Natural killer cell treated with Interleukin-12 subunit alpha and Interleukin-12 subunit beta and Interleukin-15 and Interleukin-18, amount 100 ng/mL, for 72 hours (primary cell): ENCODE data around the gene UBE4B. TPM values are rescaled to one million over a fixed set of nuclear protein-coding genes. Genes with fewer than 3 reads are reported as not detected.

Source experiments
- ATAC-seq, 2 donors: fragments of 150-1000 bp; cut with Tn5 transposase in 1 of 2; sonication (Bioruptor Pico), chemical (Tn5 transposase) in 1 of 2; 2 replicates each; pipeline ENCODE4 v1.10.0; 2021
- DNase-seq: peaks from one replicate; pipeline ENCODE4 v3.0.0; 2022; ENCODE audit warnings: low spot score
- H3K27ac Mint-ChIP-seq, 2 donors: 1 replicate in 1 of 2; 2 replicates in 1 of 2; pipeline ENCODE4 v1.8.0; 2022; ENCODE audit warnings: mixed read lengths in 2 of 2, mild to moderate bottlenecking in 1 of 2, moderate library complexity in 1 of 2
- H3K27me3 Mint-ChIP-seq, 2 donors: 1 replicate in 1 of 2; 2 replicates in 1 of 2; pipeline ENCODE4 v1.8.0; 2022; ENCODE audit warnings: mixed read lengths in 2 of 2
- H3K36me3 Mint-ChIP-seq: one replicate; pipeline ENCODE4 v1.8.0; 2022; ENCODE audit warnings: mixed read lengths
- H3K4me1 Mint-ChIP-seq, 2 donors: 1 replicate in 1 of 2; 2 replicates in 1 of 2; pipeline ENCODE4 v1.8.0; 2022; ENCODE audit warnings: low read depth in 2 of 2, mixed read lengths in 2 of 2, mild to moderate bottlenecking in 1 of 2
- H3K4me3 Mint-ChIP-seq: one replicate; pipeline ENCODE4 v1.8.0; 2022; ENCODE audit warnings: mixed read lengths
- H3K9me3 Mint-ChIP-seq: 2 replicates; pipeline ENCODE4 v1.8.0; 2022; ENCODE audit warnings: mixed read lengths
- total RNA-seq, 2 donors: library from RNA; stranded (reverse); gene quantifications; one replicate each; pipeline ENCODE4 v1.2.3, GENCODE V29; 2022

UBE4B gene
- total RNA-seq, 2 donors from 2014 or later: 36.7 to 52.4 TPM

GRCh38 chr1:10051656-10052055 is 18.9 kb downstream of the UBE4B start:
- DNase-seq (no peak), ATAC-seq (no peak)
- H3K27me3 Mint-ChIP-seq: no peaks in the 10 kb centered on the region
- peaks cover 17 to 18% of the 10 kb centered on the region in 2 donors for H3K4me1 Mint-ChIP-seq
- H3K4me3 Mint-ChIP-seq: no peak overlapping the region
- H3K9me3 Mint-ChIP-seq: no peaks in the 10 kb centered on the region
- H3K27ac Mint-ChIP-seq: no peak overlapping the region
- H3K36me3 Mint-ChIP-seq: no peaks in the 10 kb centered on the region

DNA sequence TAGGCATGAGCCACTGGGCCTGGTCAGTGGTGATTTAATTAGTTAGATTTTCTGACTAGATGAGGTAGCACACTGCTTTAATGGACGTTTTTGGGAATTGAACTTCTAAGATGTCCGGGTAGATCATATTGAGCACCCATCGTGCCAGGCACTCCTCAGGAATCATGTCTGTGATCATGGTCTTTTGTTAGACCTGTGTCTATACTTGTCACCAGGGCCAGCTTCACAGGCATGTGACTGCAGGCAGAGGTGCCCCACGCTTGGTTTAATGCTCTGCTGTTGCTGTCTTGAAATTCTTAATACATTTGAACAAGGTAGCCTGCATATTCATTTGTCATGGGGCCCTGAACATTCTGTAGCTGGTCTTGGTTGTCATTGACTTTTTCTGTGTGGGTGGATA is 19.6 kb downstream of the UBE4B start:
- Mint-ChIP-seq H3K27ac (no peak overlapping the region), H3K4me3 (no peak overlapping the region), H3K27me3 (no peaks in the 10 kb centered on the region), H3K9me3 (no peaks in the 10 kb centered on the region), H3K36me3 (no peaks in the 10 kb centered on the region), H3K4me1 (peaks cover 12% of the 10 kb centered on the region in 2 donors)
- DNase-seq: no peak
- ATAC-seq: no peak

GRCh38 chr1:10054465-10054864 is 21.7 kb downstream of the UBE4B start:
- ATAC-seq (no peak), DNase-seq (no peak)
- H3K27ac Mint-ChIP-seq: no peak overlapping the region
- H3K36me3 Mint-ChIP-seq: no peaks in the 10 kb centered on the region
- no peaks in the 10 kb centered on the region for H3K9me3 Mint-ChIP-seq
- H3K27me3 Mint-ChIP-seq: no peaks in the 10 kb centered on the region
- H3K4me1 Mint-ChIP-seq: peaks cover 12 to 15% of the 10 kb centered on the region in 2 donors
- H3K4me3 Mint-ChIP-seq: no peak overlapping the region

- Mint-ChIP-seq H3K27ac (no peak overlapping the region), H3K27me3 (no peaks in the 10 kb centered on the region), H3K4me1 (peaks cover 12 to 15% of the 10 kb centered on the region in 2 donors), H3K9me3 (no peaks in the 10 kb centered on the region), H3K4me3 (no peak overlapping the region), H3K36me3 (no peaks in the 10 kb centered on the region)
- DNase-seq: no peak
- ATAC-seq: no peak
These were observed 23.8 kb downstream of the UBE4B start for GRCh38 chr1:10056599-10056987.

DNA sequence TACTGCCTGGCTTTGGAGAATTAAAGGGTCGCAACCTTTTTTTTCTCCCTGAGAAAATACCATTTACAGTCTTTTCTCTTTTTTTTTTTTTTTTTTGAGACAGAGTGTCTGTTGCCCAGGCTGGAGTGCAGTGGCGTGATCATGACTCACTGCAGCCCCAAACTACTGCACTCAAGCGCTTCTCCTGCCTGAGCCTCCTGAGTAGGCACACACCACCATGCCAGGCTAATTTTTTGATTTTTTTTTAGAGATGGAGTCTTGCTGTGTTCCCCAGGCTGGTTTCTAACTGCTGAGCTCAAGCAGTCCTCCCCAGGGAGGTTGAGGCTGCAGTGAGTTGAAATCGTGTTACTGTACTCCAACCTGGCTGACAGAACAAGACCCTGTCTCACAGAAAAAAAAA is 24.6 kb downstream of the UBE4B start:
- peaks cover 12 to 15% of the 10 kb centered on the region in 2 donors for H3K4me1 Mint-ChIP-seq
- no peak overlapping the region for H3K4me3 Mint-ChIP-seq
- DNase-seq (no peak), ATAC-seq (no peak)
- H3K9me3 Mint-ChIP-seq: no peaks in the 10 kb centered on the region
- no peaks in the 10 kb centered on the region for H3K27me3 Mint-ChIP-seq
- H3K27ac Mint-ChIP-seq: no peak overlapping the region
- no peaks in the 10 kb centered on the region for H3K36me3 Mint-ChIP-seq

DNA sequence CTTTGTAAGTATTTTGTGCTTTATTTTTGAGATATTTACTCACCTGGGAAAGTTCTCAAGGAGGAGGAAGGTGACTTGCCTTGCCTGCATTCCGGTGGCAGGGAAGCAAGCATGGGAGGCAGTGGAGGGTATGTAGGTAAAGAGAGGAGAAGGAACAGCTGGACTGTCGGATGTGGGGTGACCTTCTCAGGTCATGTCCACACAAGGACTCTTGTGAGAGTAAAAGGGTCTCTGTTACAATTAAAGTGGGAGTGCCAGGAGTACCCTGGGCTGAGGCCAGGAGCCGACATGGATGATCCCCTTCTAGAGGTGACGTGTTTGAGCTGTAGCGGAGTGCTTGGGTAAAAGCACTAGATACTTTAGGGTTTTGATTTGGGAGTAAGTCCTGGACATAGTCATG is 25.0 kb downstream of the UBE4B start:
- DNase-seq (no peak), ATAC-seq (no peak)
- Mint-ChIP-seq H3K9me3 (no peaks in the 10 kb centered on the region), H3K27ac (no peak overlapping the region), H3K4me1 (peaks cover 12% of the 10 kb centered on the region in 2 donors), H3K4me3 (no peak overlapping the region), H3K27me3 (no peaks in the 10 kb centered on the region), H3K36me3 (no peaks in the 10 kb centered on the region)

DNA sequence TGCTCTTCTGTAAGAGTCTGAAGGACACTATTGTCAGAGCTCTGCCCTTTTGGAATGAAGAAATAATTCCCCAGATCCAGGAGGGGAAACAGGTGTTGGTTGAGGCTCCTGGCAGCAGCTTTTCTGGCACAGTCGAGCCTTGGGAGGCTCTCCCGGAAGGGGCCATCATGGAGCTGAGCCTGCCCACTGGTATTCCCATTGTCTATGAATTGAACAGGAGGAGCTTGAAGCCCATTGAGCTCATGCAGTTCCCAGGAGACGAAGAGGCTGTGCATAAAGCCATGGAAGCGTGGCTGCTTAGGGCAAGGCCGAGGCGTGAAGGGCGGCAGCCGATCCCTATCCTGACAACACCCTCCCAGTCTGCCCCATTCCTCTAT is 26.6 kb downstream of the UBE4B start:
- peaks cover 19 to 22% of the 10 kb centered on the region in 2 donors for H3K4me1 Mint-ChIP-seq
- ATAC-seq (no peak), DNase-seq (no peak)
- H3K36me3 Mint-ChIP-seq: no peaks in the 10 kb centered on the region
- H3K9me3 Mint-ChIP-seq: no peaks in the 10 kb centered on the region
- no peak overlapping the region for H3K4me3 Mint-ChIP-seq
- H3K27ac Mint-ChIP-seq: no peak overlapping the region
- no peaks in the 10 kb centered on the region for H3K27me3 Mint-ChIP-seq

- H3K4me3 Mint-ChIP-seq: no peak overlapping the region
- no peaks in the 10 kb centered on the region for H3K27me3 Mint-ChIP-seq
- no peak overlapping the region for H3K27ac Mint-ChIP-seq
- DNase-seq (no peak), ATAC-seq (no peak)
- no peaks in the 10 kb centered on the region for H3K9me3 Mint-ChIP-seq
- no peaks in the 10 kb centered on the region for H3K36me3 Mint-ChIP-seq
- peaks cover 25 to 28% of the 10 kb centered on the region in 2 donors for H3K4me1 Mint-ChIP-seq
These were observed 27.7 kb downstream of the UBE4B start for GRCh38 chr1:10060311-10061100.

GRCh38 chr1:10061276-10061675 is 28.5 kb downstream of the UBE4B start:
- Mint-ChIP-seq H3K4me1 (peaks cover 23% of the 10 kb centered on the region in 2 donors), H3K9me3 (no peaks in the 10 kb centered on the region)

DNA sequence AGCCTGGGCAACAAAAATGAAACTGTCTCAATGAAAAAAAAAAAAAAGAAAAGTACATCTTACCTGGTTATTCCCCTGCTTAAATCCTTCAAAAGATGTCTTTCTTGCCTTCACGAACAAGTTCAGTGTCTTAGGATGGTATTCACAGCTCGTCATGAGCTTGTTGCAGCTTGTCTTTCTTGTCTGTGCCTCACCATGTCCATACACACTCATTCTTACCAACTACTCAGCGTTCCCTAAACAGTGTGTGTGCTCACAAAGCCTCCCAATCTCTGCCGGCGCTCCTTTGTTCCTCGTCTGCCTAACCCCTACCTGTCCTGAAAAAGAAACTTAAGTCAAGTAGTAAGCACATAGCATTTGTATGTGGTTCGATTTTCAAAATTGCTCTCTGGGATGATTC is 31.1 kb downstream of the UBE4B start:
- DNase-seq (no peak), ATAC-seq (no peak)
- peaks cover 17 to 19% of the 10 kb centered on the region in 2 donors for H3K4me1 Mint-ChIP-seq
- H3K4me3 Mint-ChIP-seq: no peak overlapping the region
- no peak overlapping the region for H3K27ac Mint-ChIP-seq
- no peaks in the 10 kb centered on the region for H3K9me3 Mint-ChIP-seq
- H3K27me3 Mint-ChIP-seq: no peaks in the 10 kb centered on the region
- H3K36me3 Mint-ChIP-seq: no peaks in the 10 kb centered on the region

More at GRCh38 chr1:10061276-10061675, 28.5 kb downstream of the UBE4B start:
- ATAC-seq (no peak), DNase-seq (no peak)
- Mint-ChIP-seq H3K36me3 (no peaks in the 10 kb centered on the region), H3K27ac (no peak overlapping the region), H3K4me3 (no peak overlapping the region), H3K27me3 (no peaks in the 10 kb centered on the region)

DNA sequence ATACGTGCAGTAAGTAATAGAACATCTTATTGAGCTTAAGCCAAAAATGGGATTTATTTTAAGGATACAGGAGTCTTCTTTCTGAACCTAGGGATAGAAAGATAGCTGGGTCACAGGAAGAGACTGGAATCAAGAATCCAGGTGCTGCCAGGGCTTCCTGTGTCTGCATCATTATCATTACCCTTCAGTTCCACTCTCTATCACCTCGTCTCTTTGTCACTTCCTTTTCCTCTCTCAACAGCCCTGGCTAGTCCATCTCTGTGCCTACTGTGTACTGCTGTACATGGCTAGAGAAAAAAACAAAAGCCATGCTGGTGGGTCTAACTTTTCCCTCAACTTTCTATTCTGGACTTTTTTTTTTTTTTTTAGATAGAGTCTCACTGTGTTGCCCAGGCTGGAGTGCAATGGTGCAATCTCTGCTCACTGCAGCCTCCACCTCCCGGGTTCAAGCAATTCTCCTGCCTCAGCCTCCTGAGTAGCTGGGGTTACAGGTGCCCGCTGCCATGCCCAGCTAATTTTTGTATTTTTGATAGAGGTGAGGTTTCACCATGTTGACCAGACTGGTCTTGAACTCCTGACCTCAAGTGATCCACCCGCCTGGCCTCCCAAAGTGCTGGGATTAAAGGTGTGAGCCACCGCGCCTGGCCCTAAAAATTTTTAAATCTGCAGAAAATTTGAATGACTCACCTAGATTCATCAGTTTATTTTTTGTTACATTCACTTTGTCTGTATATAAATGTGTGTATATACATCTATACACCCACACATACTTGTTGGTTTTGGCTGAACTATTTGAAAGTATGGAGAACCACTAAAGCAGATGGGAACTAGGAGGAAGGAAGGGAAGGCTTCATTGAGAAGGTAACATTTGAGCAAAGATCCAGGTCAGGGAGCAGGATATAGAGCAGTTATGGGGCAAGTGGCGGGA is 31.9 kb downstream of the UBE4B start:
- DNase-seq: no peak
- Mint-ChIP-seq H3K27ac (no peak overlapping the region), H3K27me3 (no peaks in the 10 kb centered on the region), H3K4me1 (peaks cover 21 to 24% of the 10 kb centered on the region in 2 donors), H3K4me3 (no peak overlapping the region), H3K9me3 (no peaks in the 10 kb centered on the region), H3K36me3 (no peaks in the 10 kb centered on the region)
- ATAC-seq: no peak

DNA sequence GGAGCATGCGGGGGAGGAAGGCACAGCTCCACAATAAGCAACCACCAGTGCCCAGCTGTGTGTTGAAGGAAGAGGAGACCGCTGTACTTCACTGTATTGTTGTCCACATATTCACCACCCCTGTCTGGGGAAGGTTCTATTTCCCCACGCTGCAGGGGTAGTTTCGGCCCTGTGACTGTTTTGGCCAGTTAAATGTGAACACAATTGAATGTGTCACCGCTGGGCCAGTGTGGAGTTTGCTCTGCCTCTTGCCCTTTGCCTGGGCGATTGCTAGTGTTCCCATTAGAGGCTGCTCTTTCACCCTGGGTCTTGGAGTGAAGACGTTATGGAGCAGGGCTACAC is 32.6 kb downstream of the UBE4B start:
- H3K36me3 Mint-ChIP-seq: no peaks in the 10 kb centered on the region
- no peaks in the 10 kb centered on the region for H3K9me3 Mint-ChIP-seq
- H3K27ac Mint-ChIP-seq: no peak overlapping the region
- H3K4me3 Mint-ChIP-seq: no peak overlapping the region
- H3K27me3 Mint-ChIP-seq: no peaks in the 10 kb centered on the region
- no peak for DNase-seq
- no peak for ATAC-seq
- peaks cover 21 to 24% of the 10 kb centered on the region in 2 donors for H3K4me1 Mint-ChIP-seq

DNA sequence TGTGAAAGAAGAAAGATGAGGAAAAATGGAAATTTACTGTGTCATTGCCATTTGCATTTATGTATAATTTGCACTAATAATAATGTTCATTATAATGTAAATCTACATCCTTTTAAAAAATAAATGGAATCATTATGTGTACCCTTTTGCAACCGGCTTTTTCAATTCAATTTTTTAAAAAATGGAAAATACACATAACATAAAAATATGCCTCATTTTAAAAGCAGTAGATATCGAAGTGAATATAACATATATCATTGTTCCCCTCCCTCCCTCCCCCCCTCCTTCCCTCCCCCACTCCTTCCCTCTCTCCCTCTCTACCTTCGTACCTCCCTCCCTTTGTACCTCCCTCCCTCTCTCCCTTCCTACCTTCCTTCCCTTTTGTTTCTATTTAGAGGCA is 33.0 kb downstream of the UBE4B start:
- no peaks in the 10 kb centered on the region for H3K27me3 Mint-ChIP-seq
- no peak overlapping the region for H3K27ac Mint-ChIP-seq
- no peak for DNase-seq
- no peak overlapping the region for H3K4me3 Mint-ChIP-seq
- peaks cover 21 to 24% of the 10 kb centered on the region in 2 donors for H3K4me1 Mint-ChIP-seq
- ATAC-seq: no peak
- H3K36me3 Mint-ChIP-seq: no peaks in the 10 kb centered on the region
- H3K9me3 Mint-ChIP-seq: no peaks in the 10 kb centered on the region

- H3K4me3 Mint-ChIP-seq: no peak overlapping the region
- H3K4me1 Mint-ChIP-seq: peaks cover 17 to 24% of the 10 kb centered on the region in 2 donors
- H3K9me3 Mint-ChIP-seq: no peaks in the 10 kb centered on the region
- DNase-seq (no peak), ATAC-seq (no peak)
- H3K27ac Mint-ChIP-seq: no peak overlapping the region
- no peaks in the 10 kb centered on the region for H3K36me3 Mint-ChIP-seq
- no peaks in the 10 kb centered on the region for H3K27me3 Mint-ChIP-seq
These were observed 36.0 kb downstream of the UBE4B start for GRCh38 chr1:10068605-10069294.
